ENCODE results near the gene SUMO1. TPM values are rescaled to one million over a fixed set of nuclear protein-coding genes. Genes with fewer than 3 reads are reported as not detected.
A peak's percentile ranks its signal among the peaks of the same experiment; 100 is the strongest.
"Not testable (repeated sequence)": the region's sequence is repeated elsewhere in the genome, so short reads cannot be mapped to it uniquely, and the experiment has no call there.

SUMO1 gene
- total and polyA plus RNA-seq, 2 donors (not counting 3 experiments of a cell fraction or from before 2014, with no cell fraction given): 38.5 to 105 TPM

DNA sequence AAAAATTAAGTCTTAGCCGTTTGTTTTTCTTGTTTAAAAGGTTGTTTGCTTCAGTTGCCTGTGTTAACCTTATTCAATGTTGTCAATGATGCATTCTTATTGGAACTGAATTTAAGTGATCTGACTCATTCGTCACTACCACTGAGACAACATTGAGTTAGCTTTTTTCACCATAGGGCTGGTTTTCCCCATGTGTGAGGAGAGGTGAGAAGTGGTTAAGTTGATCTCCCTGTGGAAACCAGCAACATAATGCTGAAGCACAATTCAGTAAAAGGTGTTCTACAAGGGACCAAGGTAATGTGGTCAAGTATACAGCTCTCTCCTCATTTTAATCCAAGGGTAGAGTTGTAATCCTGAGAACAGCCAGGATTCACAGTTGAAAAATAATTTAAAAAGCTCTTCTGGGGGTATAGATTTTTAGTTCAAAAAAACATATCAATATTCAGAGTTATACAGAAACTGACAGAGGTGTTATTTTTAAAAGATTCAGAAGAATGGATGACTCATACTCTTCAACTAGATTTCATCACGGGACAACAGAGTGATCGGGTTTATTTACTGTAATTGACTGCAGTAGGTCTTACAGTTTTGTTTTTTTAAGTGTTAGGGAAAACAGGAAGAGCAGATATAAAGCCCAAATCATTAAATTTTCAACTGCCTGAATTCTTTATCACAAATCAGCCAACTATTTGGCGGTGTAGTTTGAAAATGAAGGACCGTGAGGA, 39.8 kb upstream of the SUMO1 start:
- TF ChIP-seq FOS (IDR thresholded peaks at IDR 0.05; ENCODE audit: borderline replicate concordance, insufficient read depth, low read length) (peak; percentile 80), EZH2 (IDR thresholded peaks at IDR 0.05; ENCODE audit: borderline replicate concordance, low read depth, low read length, severe bottlenecking) (no peak), MYC (IDR thresholded peaks at IDR 0.05; ENCODE audit: low read depth, low read length) (no peak), POLR2AphosphoS5 (IDR thresholded peaks at IDR 0.05; ENCODE audit: insufficient read depth, low read depth, low read length) (no peak), GATA2 (IDR thresholded peaks at IDR 0.05; ENCODE audit: insufficient read depth, insufficient read length, low read depth, low read length) (no peak), JUN (IDR thresholded peaks at IDR 0.05; ENCODE audit: borderline replicate concordance, insufficient read depth, insufficient read length, low read depth) (peak; percentile 90)
- TF ChIP-seq, protein P1, sequence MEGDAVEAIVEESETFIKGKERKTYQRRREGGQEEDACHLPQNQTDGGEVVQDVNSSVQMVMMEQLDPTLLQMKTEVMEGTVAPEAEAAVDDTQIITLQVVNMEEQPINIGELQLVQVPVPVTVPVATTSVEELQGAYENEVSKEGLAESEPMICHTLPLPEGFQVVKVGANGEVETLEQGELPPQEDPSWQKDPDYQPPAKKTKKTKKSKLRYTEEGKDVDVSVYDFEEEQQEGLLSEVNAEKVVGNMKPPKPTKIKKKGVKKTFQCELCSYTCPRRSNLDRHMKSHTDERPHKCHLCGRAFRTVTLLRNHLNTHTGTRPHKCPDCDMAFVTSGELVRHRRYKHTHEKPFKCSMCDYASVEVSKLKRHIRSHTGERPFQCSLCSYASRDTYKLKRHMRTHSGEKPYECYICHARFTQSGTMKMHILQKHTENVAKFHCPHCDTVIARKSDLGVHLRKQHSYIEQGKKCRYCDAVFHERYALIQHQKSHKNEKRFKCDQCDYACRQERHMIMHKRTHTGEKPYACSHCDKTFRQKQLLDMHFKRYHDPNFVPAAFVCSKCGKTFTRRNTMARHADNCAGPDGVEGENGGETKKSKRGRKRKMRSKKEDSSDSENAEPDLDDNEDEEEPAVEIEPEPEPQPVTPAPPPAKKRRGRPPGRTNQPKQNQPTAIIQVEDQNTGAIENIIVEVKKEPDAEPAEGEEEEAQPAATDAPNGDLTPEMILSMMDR (IDR thresholded peaks at IDR 0.05; ENCODE audit: extremely low read depth in 1 of 2, insufficient read depth in 1 of 2, low read depth in 1 of 2, low read length in 2 of 2): no peak
- TF ChIP-seq, protein P2, sequence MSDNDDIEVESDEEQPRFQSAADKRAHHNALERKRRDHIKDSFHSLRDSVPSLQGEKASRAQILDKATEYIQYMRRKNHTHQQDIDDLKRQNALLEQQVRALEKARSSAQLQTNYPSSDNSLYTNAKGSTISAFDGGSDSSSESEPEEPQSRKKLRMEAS (IDR thresholded peaks at IDR 0.05; ENCODE audit: insufficient read depth, insufficient read length): no peak
- Histone ChIP-seq H3K4me1 (ENCODE audit: control insufficient read depth, extremely low read depth, insufficient read depth, low read length) (peaks cover 31% of the 10 kb centered on the region), H2AFZ (ENCODE audit: low read depth, low read length) (no peak overlapping the region), H3K27ac (ENCODE audit: insufficient read depth, low read depth, low read length) (peak overlapping the region; percentile 88), H3K27me3 (ENCODE audit: control insufficient read depth in 2 of 2, insufficient read depth in 2 of 2, low read length in 2 of 2) (no peaks in the 10 kb centered on the region), H3K9me1 (replicated peaks; ENCODE audit: control insufficient read depth, extremely low read depth, insufficient read depth, low read length) (no peaks in the 10 kb centered on the region), H3K4me3 (replicated peaks in 1 of 3; ENCODE audit: insufficient read depth in 1 of 3, low read depth in 1 of 3, low read length in 3 of 3) (peak overlapping the region in 1 of 3 experiments; percentile 12), H3K9me3 (replicated peaks; ENCODE audit: control insufficient read depth, insufficient read depth, low read length) (no peaks in the 10 kb centered on the region), H3K9ac (replicated peaks; ENCODE audit: extremely low read depth, insufficient read depth, low read length) (peak overlapping the region; percentile 36), H3K79me2 (ENCODE audit: control insufficient read depth, insufficient read depth, low read length) (peaks cover 93% of the 10 kb centered on the region), H3K36me3 (ENCODE audit: control insufficient read depth in 2 of 2, extremely low read depth in 1 of 2, insufficient read depth in 2 of 2, low read length in 2 of 2) (peaks cover 9 to 24% of the 10 kb centered on the region in 2 experiments), H4K20me1 (replicated peaks; ENCODE audit: control insufficient read depth, extremely low read depth, insufficient read depth, low read length) (peaks cover 9% of the 10 kb centered on the region), H3K4me2 (ENCODE audit: insufficient read depth, low read length) (peak overlapping the region; percentile 61)
- ChIA-PET POLR2A (no interaction called here), CTCF (interaction anchor here (0.6 to 2.3 kb wide), 32 partner anchors 7 to 1530 kb away, joined by 3 to 26 read pairs (median 3); no protein-coding TSS in a partner anchor)
- intact Hi-C loops (cut with micrococcal nuclease) (loop anchor here (1.0 to 2.0 kb wide), 3 partner anchors 39 to 217 kb away; no protein-coding TSS in a partner anchor), dilution Hi-C loops (cut with MboI; ENCODE audit: extremely low pct_ligation_motif_present, low sequenced_read_pairs) (no loop called here)
- FAIRE-seq (peak; percentile 80), DNase-seq (ENCODE audit: low read depth, low spot score) (peak; percentile 85)
- no TSS peak for BruUV-seq (replicated peaks)

DNA sequence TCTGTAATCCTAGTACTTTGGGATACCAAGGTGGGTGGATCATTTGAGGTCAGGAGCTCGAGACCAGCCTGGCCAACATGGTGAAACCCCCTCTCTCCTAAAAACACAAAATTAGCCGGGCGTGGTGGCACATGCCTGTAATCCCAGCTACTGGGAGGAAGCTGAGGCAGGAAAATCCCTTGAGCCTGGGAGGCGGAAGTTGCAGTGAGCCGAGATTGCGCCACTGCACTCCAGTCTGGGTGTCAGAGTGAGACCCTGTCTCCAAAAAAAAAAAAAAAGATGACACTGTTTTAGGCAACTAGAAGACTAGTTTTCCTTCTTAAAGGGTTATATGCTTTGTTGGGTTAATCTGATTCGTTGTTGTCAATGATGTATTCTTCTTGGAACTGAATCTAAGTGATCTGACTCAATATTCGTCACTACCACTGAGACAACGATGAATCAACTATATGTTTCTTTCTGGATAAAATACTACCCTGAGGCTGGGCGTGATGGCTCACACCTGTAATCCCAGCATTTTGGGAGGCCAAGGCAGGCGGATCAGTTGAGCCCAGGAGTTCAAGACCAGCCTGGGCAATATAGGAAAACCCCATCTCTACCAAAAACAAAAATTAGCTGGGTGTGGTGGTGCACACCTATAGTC, 37.8 kb upstream of the SUMO1 start:
- H3K9me1 ChIP-seq (replicated peaks; ENCODE audit: control insufficient read depth, extremely low read depth, insufficient read depth, low read length): not testable (repeated sequence)
- peak; percentile 31 for FAIRE-seq

More for the DNA sequence above, 37.8 kb upstream of the SUMO1 start:
- DNase-seq (ENCODE audit: low read depth, low spot score); H3K9ac ChIP-seq (replicated peaks; ENCODE audit: extremely low read depth, insufficient read depth, low read length); H3K27ac ChIP-seq (ENCODE audit: insufficient read depth, low read depth, low read length); intact Hi-C loops (cut with micrococcal nuclease); dilution Hi-C loops (cut with MboI; ENCODE audit: extremely low pct_ligation_motif_present, low sequenced_read_pairs); H3K27me3 ChIP-seq (ENCODE audit: control insufficient read depth in 2 of 2, insufficient read depth in 2 of 2, low read length in 2 of 2); H3K4me2 ChIP-seq (ENCODE audit: insufficient read depth, low read length); BruUV-seq (replicated peaks); H2AFZ ChIP-seq (ENCODE audit: low read depth, low read length); H4K20me1 ChIP-seq (replicated peaks; ENCODE audit: control insufficient read depth, extremely low read depth, insufficient read depth, low read length); H3K9me3 ChIP-seq (replicated peaks; ENCODE audit: control insufficient read depth, insufficient read depth, low read length); H3K4me3 ChIP-seq (replicated peaks in 1 of 3; ENCODE audit: insufficient read depth in 1 of 3, low read depth in 1 of 3, low read length in 3 of 3): not testable (repeated sequence)
- Histone ChIP-seq H3K4me1 (ENCODE audit: control insufficient read depth, extremely low read depth, insufficient read depth, low read length) (peaks cover 48% of the 10 kb centered on the region), H3K79me2 (ENCODE audit: control insufficient read depth, insufficient read depth, low read length) (peaks cover 95% of the 10 kb centered on the region), H3K36me3 (ENCODE audit: control insufficient read depth in 2 of 2, extremely low read depth in 1 of 2, insufficient read depth in 2 of 2, low read length in 2 of 2) (peaks cover 4 to 11% of the 10 kb centered on the region in 2 experiments)
- POLR2A ChIA-PET: interaction anchor here (0.6 kb wide), 1 partner anchor 16 kb away, joined by 4 read pairs; no protein-coding TSS in a partner anchor
- CTCF ChIA-PET: interaction anchor here (0.7 to 1.5 kb wide), 3 partner anchors 9 to 1654 kb away, joined by 3 read pairs; no protein-coding TSS in a partner anchor
